Fibroblast of mammary gland (primary cell): ENCODE data around the gene TMEM214.
A peak's percentile ranks its signal among the peaks of the same experiment; 100 is the strongest.

Experiments used
- DNase-seq: peaks from one replicate; pipeline ENCODE4 v3.0.0-alpha.2; 2010; ENCODE audit warnings: low read depth
- H3K4me3 ChIP-seq: 2 replicates; pipeline ENCODE4 v1.5.1; 2011; ENCODE audit warnings: low read depth, mild to moderate bottlenecking, low read length, moderate library complexity; ENCODE audit not compliant: control insufficient read depth
- CTCF ChIP-seq: conservative IDR thresholded peaks from 2 replicates; pipeline ENCODE4 v1.5.1; 2011; ENCODE audit warnings: low read depth, low read length, inconsistent platforms; ENCODE audit not compliant: control insufficient read depth, insufficient read depth

TMEM214 gene

GRCh38 chr2:27001950-27002349 lies 30.8 kb upstream of the TMEM214 start:
- no peak for TF ChIP-seq CTCF
- no peak overlapping the region for H3K4me3 ChIP-seq
- no peak for DNase-seq

- no peak overlapping the region for H3K4me3 ChIP-seq
- TF ChIP-seq CTCF, result no peak
- peak; percentile 68 for DNase-seq
Observed at GRCh38 chr2:27003007-27003406, 29.8 kb upstream of the TMEM214 start.

- H3K4me3 ChIP-seq, result no peak overlapping the region
- no peak for TF ChIP-seq CTCF
- DNase-seq, result peak; percentile 59
Observed at GRCh38 chr2:27003857-27004256, 28.9 kb upstream of the TMEM214 start.

GRCh38 chr2:27006602-27007415 lies 26.0 kb upstream of the TMEM214 start:
- no peak for TF ChIP-seq CTCF
- H3K4me3 ChIP-seq, result no peak overlapping the region
- DNase-seq, result no peak

GRCh38 chr2:27007416-27008374 lies 25.1 kb upstream of the TMEM214 start:
- TF ChIP-seq CTCF, result no peak
- H3K4me3 ChIP-seq, result no peak overlapping the region
- no peak for DNase-seq

- H3K4me3 ChIP-seq, result no peak overlapping the region
- no peak for DNase-seq
- TF ChIP-seq CTCF, result no peak
Observed at GRCh38 chr2:27008678-27009077, 24.1 kb upstream of the TMEM214 start.
